Coronary artery (tissue), 2 donors: ENCODE data around the gene LRIT1.
A peak's percentile ranks its signal among the peaks of the same experiment; 100 is the strongest.

ENCODE experiments used
- DNase-seq: peaks from one replicate; pipeline ENCODE4 v3.0.0-alpha.2; 2017; ENCODE audit warnings: low spot score
- H3K27ac ChIP-seq, 2 donors: fragments of 200-600 bp; sonication (generic); one replicate each; pipeline ENCODE4 v1.5.1; 2016 to 2019
- H3K4me3 ChIP-seq: fragments of 200-600 bp; sonication (generic); 2 replicates; pipeline ENCODE4 v1.5.1; 2016; ENCODE audit warnings: mild to moderate bottlenecking, moderate library complexity
- TF ChIP-seq, protein P1 (sequence below): fragments of 200-600 bp; sonication (generic); IDR thresholded peaks from one replicate; pipeline ENCODE4 v1.5.1; 2019; ENCODE audit warnings: antibody characterized with exemption

Gene LRIT1

DNA sequence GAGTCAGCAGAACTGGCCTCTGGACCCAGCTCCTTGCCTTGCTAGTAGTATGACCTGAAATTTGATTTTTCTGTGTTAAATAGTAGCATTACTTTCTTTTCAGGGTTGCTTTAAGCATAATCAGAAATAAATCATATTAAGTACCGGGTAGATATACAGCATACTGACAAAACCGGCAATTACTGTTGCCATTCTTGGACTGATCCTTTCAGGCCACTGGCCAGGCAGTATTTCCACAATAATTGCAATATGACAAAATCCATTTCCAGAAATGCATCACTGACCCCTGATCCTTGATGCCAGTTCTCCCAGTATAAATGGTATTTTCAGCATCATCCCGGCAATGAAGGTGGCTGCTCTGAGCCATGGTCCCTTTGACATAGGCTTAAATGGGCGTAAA is 6.9 kb downstream of the LRIT1 start:
- DNase-seq = peak; percentile 9
- Histone ChIP-seq H3K27ac (no peak overlapping the region), H3K4me3 (no peak overlapping the region)
- TF ChIP-seq, protein P1, sequence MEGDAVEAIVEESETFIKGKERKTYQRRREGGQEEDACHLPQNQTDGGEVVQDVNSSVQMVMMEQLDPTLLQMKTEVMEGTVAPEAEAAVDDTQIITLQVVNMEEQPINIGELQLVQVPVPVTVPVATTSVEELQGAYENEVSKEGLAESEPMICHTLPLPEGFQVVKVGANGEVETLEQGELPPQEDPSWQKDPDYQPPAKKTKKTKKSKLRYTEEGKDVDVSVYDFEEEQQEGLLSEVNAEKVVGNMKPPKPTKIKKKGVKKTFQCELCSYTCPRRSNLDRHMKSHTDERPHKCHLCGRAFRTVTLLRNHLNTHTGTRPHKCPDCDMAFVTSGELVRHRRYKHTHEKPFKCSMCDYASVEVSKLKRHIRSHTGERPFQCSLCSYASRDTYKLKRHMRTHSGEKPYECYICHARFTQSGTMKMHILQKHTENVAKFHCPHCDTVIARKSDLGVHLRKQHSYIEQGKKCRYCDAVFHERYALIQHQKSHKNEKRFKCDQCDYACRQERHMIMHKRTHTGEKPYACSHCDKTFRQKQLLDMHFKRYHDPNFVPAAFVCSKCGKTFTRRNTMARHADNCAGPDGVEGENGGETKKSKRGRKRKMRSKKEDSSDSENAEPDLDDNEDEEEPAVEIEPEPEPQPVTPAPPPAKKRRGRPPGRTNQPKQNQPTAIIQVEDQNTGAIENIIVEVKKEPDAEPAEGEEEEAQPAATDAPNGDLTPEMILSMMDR = no peak

DNA sequence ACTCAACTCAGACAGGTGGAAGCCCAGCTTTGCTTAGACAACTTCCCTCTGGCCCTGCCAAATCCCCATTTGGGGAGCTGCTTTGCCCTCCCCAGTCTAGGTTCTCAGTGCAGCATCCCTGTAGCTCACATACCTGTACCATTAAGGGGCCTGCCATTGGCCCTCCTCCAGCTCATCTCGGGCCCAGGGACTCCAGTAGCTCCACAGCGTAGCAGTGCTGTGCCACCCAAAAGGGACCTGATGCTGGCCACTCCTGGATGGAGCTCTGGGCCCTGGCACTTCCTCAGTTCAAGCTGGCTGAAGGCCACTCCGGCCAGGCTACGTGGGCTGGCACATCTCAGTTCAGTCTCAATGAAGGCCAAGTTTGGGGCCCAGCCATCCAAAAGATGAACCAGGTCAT is 7.4 kb downstream of the LRIT1 start:
- peak; percentile 67 for DNase-seq
- no peak overlapping the region for H3K4me3 ChIP-seq
- TF ChIP-seq, protein P1 = no peak
- no peak overlapping the region for H3K27ac ChIP-seq

GRCh38 chr10:84232376-84232775 is 9.0 kb downstream of the LRIT1 start:
- no peak for DNase-seq
- no peak overlapping the region for H3K4me3 ChIP-seq
- H3K27ac ChIP-seq = no peak overlapping the region
- TF ChIP-seq, protein P1 = no peak

DNA sequence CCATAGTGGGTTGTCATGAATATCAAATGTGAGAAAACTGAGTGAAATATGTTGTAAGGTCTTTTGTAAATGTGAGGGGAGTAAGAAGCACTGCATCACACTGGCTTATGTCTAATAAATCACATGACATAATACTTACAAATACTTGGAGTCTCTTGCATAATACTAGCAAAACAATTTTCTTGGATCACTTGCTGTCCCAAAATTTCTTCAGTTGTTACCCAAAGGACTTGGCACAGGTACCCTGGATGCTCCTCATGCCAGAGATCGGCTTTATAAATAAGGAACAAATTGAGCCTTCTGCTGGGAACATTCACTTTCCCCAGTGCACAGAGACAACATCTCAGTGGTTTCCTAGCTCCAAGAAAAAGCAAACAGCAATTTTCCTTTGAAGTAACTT is 11.0 kb downstream of the LRIT1 start:
- TF ChIP-seq, protein P1 = no peak
- H3K27ac ChIP-seq = no peak overlapping the region
- H3K4me3 ChIP-seq = no peak overlapping the region
- no peak for DNase-seq

DNA sequence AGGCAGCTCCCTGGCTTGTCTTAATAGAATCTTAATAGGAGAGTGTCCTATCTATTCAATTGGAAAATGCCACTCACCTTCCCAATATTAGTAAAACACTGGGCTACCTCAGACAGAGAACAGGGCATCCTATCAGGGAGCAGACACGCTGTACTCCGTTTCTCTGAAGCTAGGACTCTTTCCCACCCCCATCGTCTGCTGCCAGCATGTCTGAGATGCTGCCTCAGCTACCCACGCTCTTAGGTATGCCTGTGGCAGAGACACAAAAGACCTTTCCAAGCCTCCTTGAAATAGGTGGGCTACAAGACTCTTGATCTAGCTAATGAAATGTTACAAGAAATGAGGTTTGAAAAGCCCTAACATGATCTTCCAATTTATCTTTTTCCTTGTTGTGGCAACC is 13.5 kb downstream of the LRIT1 start:
- no peak overlapping the region for H3K27ac ChIP-seq
- TF ChIP-seq, protein P1 = no peak
- H3K4me3 ChIP-seq = no peak overlapping the region
- DNase-seq = no peak

GRCh38 chr10:84226616-84227015 is 14.7 kb downstream of the LRIT1 start:
- Histone ChIP-seq H3K27ac (no peak overlapping the region), H3K4me3 (no peak overlapping the region)
- TF ChIP-seq, protein P1 = no peak
- no peak for DNase-seq

DNA sequence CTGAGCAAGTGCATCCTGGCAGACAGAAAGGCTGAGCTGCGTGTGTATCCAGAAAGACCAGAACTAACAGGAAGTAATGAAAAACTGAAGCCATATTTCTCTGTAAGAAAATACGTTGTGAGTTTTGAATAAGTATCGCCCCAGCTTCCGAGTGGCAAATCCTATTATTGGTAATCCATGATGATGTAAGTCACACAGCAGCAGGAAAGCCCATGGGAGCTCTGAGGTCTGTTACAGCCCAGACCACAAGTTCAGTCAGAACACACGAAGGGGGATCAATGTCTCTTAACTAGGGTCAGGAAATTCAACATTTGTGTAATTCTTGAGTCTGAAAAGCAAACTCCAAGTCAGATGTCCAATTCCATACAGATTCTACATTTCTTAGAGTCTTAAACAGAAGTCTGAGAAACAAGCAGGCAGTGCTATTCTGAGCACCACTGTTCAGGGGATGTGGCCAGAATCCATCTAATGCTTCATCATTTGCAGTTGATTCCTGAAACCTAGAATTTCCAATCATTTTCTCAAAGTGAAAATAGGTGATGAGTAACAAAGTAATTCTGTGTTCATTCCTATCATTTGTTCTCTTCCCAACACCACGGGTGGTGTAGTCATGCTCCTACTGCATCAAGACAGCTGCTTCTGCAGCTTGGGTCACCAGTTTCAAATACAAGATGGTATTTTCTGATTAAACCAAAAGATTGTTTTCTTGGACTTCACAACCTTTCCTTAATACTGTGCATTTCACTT is 15.7 kb downstream of the LRIT1 start, which contains the start of gene LRIT2:
Gene LRIT2 (minus strand): TSS at position 118 of the 747 bp plus-strand sequence. CDS start 24 bp downstream, at position 94.
- H3K4me3 ChIP-seq = no peak within 1 kb of the TSS
- TF ChIP-seq, protein P1 = no peak
- no peak for DNase-seq
- H3K27ac ChIP-seq = no peak within 1 kb of the TSS
